ENCODE measurements around the gene MYCBP. TPM values are rescaled to one million over a fixed set of nuclear protein-coding genes. Genes with fewer than 3 reads are reported as not detected.
A peak's percentile ranks its signal among the peaks of the same experiment; 100 is the strongest.

The MYCBP gene
- total and polyA plus RNA-seq, 2 of the 13 experiments (the other 11 are each of a cell fraction or from before 2014, with no cell fraction given), result 11.4 to 30.4 TPM

DNA sequence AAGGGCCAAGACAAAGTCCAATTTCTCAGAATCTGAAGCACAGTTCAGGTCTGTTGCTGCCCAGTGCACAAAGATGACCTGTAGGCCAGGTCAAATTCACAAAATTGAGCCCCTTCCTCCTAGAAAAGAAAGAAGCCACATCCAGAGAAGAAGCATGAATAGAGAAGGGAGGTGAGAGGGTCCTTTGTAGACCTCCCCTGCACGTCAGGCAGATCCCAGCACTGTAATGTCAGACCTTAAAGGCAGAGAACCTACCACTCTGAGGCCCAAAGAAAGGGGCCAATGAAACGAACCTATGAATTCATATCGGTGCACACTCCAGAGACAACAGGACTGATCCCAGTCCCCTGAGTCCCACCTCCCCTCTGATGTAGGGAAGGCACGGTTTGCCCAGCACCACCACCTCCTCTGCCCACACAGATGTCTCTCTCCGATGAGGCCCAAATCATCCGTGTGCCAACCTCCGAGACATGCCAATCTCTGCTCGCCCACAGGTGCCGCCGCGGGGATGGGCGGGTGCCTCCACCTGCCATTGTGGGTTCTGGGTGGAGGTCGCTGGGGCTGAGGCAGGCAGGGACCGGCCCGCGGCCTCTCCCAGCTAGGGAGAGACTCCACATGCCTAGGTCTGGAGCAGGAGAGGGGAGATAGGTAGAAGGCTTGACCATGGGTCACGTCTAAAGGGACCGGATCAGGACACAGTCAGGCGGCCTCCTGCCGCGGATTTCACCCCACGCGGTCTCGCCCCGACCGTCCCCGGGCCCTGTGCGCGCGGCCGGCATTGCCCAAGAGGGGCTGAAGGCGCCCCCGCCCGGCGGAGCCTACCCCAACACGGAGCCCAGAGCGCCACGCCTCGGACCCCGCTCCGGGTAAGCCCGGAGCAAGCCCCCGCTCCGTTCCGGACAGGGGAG lies 55.6 kb downstream of the MYCBP start:
- FAIRE-seq (no peak), DNase-seq (ENCODE audit: low spot score) (no peak), ATAC-seq (peak; percentile 22; the same call in 2 of the 3 replicates)
- in situ Hi-C loops (cut with HindIII; ENCODE audit: extremely low pct_ligation_motif_present, low pct_unique_long_range_greater_than_20kb) (loop anchor here (5.0 kb wide), 2 partner anchors 210 to 775 kb away; no protein-coding TSS in a partner anchor), intact Hi-C loops (cut with micrococcal nuclease; ENCODE audit: unreplicated experiment) (loop anchor here (10.0 kb wide), 1 partner anchor 573 kb away; no protein-coding TSS in a partner anchor)
- H4K20me1 ChIP-seq (ENCODE audit: insufficient read depth, low read length), result no peaks in the 10 kb centered on the region
- H3K27ac ChIP-seq (ENCODE audit: extremely low read length, insufficient read depth, low read length), result no peak overlapping the region
- WGBS (ENCODE audit: low lambda C conversion rate), result 65% methylated on average over 22 of the region's 45 CpGs
- peak overlapping the region; percentile 82 for H3K4me2 ChIP-seq (ENCODE audit: low read depth, low read length)
- H3K4me3 ChIP-seq (replicated peaks in 1 of 3; ENCODE audit: insufficient read depth in 1 of 3, low read depth in 2 of 3, low read length in 3 of 3), result peak overlapping the region in 1 of 3 experiments; percentile 64; a peak in 1 of 6 replicates
- no TSS peak for BruUV-seq (replicated peaks)
- H3K36me3 ChIP-seq (replicated peaks in 1 of 2; ENCODE audit: control insufficient read depth in 1 of 2, insufficient read depth in 2 of 2, low read length in 2 of 2), result no peaks in the 10 kb centered on the region
- no peaks in the 10 kb centered on the region for H3K9me3 ChIP-seq (ENCODE audit: low read length)
- POLR2A ChIA-PET, result no interaction called here
- CTCF ChIA-PET (ENCODE audit: low intra/inter-chr PET ratio, low total read pairs), result interaction anchor here (1.2 to 1.4 kb wide), 2 partner anchors 210 to 780 kb away, joined by 3 to 5 read pairs; no protein-coding TSS in a partner anchor
- no peak overlapping the region for H2AFZ ChIP-seq (ENCODE audit: low read length)
- 0 out of 2 replicates have a peak, but pooled peaks have one; percentile 14 for TF ChIP-seq ATF3 (CRISPR knock-in tag; IDR thresholded peaks at IDR 0.05)
- TF ChIP-seq, protein P1, sequence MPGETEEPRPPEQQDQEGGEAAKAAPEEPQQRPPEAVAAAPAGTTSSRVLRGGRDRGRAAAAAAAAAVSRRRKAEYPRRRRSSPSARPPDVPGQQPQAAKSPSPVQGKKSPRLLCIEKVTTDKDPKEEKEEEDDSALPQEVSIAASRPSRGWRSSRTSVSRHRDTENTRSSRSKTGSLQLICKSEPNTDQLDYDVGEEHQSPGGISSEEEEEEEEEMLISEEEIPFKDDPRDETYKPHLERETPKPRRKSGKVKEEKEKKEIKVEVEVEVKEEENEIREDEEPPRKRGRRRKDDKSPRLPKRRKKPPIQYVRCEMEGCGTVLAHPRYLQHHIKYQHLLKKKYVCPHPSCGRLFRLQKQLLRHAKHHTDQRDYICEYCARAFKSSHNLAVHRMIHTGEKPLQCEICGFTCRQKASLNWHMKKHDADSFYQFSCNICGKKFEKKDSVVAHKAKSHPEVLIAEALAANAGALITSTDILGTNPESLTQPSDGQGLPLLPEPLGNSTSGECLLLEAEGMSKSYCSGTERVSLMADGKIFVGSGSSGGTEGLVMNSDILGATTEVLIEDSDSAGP (CRISPR knock-in tag; IDR thresholded peaks at IDR 0.05; ENCODE audit: borderline replicate concordance), result no peak
- H3K4me1 ChIP-seq (ENCODE audit: insufficient read depth, low read length), result peaks cover 24% of the 10 kb centered on the region
- H3K27me3 ChIP-seq (ENCODE audit: control insufficient read depth in 1 of 2, insufficient read depth in 2 of 2, low read length in 2 of 2), result peaks cover 2 to 61% of the 10 kb centered on the region in 2 experiments
- H3K79me2 ChIP-seq (ENCODE audit: insufficient read depth, low read length), result no peaks in the 10 kb centered on the region
- H3K9ac ChIP-seq (ENCODE audit: insufficient read depth, low read depth, low read length), result no peak overlapping the region

Measured in HepG2 (cell line).